Fibroblast of skin of left biceps (primary cell): ENCODE results near the gene MAGI1.

Experiments
- DNase-seq, 2 experiments: peaks; one replicate each; pipeline ENCODE4 v3.0.0-alpha.2; 2013; ENCODE audit warnings: low read depth in 2 of 2

Gene MAGI1

DNA sequence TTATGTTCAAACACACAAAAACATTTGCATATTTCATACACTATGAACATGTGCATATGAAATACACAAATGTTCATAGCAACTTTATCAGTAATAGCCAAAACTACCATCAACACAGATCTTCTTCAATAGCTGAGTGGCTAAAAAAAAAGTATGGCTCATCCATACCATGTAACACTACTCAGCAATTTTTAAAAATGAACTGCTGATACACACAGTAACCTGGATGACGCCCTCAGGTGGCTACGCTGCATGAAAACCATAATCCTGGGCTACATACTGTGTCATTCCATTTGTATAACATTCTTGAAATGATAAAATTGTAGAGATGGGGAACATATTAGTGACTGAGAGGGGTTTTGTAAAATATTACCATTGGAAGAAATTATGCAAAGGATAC lies 243.6 kb downstream of the MAGI1 start:
- DNase-seq, result no peak

DNA sequence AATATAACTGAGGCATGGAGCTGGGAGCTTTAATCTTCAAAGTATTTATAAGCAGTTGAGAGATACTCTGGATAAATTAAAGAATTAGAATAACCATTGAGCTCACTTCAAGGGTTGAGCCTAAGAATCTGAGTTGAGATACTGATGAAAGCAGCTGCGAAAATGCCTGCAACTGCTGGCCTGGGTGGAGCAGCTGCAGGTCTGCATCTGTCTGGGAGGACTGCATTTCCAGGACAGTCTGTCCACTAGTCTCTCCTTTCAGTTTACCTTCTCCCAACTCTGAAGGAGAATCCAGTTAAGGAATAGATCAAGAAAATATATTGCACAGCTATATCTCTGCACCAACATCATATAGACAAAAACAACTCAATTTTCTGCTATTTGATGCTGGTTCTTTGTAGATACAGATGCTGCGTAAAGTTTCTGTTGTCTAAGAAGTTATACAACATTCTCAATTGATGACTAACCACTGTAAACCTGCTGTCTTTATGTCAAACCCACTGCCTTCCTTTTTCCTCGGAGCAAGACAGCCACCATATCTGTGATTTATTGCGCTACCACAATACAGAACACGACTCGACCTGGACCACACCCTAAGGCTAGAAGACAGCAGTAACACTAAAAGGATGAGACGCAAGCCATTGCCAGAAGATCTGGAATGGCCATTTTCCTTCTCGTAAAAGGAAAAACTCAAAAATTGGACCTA lies 245.1 kb downstream of the MAGI1 start:
- no peak for DNase-seq

DNA sequence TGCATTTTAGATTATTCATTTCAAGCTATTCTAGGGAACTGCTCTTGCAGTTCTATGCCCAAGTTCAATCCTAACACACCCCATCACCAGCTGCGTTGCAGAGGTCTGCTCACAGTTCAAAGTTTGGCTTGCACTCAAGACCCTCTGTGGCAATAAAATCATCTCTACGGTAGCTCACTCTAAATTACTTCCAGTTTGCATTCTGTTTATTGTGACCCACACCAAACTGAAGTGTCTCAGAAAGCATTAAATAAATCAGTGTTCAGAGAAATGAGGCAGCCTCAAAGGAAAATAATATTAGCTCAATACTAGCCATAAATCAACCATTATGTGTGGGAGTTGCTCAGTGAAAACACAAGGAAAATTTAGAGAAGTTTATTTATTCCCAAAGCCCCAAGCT lies 250.3 kb downstream of the MAGI1 start:
- DNase-seq, result no peak

DNA sequence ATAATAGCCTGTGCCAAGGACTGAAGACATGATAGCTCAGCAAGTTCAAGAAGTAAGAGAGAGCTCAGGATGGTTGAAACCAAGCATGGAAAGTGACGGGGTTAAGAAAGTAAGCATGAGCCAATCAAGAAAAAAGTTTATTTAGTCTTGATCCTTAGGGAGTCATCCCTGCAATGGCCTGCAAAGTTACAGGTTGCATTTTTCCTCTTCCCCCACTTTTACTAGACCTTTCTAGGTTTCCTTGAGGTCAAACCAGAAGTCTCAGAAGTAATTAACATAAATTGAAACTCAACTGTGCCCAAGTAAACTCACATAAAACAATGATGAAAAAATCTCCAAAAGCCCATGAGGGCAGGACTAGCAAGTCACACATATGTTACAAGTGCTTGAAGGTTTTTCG lies 250.9 kb downstream of the MAGI1 start:
- DNase-seq, result no peak

DNA sequence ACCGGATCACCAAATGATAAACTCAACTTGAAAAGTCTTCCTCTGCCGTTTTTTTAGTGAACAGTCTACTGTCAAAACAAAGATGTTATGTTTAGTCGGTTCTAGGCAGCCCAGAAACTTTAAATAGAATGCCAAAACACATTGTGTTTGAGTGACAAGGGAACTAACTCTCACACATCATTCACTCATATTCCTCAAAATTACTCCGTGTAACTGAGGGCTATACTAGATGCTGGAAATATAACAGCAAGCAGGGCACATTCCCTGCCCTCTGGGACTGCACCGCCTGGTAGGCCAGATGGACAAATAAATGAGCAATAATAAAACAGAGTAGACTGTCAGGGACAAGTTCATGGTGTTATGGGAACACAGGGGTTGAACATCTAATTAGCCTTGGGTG lies 251.4 kb downstream of the MAGI1 start:
- DNase-seq, result no peak

DNA sequence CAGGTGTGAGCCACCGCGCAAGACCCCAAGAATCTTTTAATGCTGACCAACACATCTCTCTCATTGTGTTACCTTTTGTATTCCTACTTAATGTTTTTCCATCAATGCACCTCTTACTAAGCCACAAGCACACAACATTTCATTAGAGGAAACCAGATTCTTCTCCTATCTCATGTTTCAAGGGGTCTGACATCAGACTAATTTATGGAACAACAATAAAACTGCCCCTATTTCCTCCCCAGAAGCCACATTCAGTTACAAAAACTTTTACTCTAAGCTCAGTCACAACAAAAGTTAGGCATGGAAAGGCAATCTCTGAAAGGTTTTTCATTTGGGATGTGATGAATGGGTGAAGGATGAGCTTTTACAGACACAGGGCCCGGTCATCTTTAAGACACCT lies 251.8 kb downstream of the MAGI1 start:
- no peak for DNase-seq

DNA sequence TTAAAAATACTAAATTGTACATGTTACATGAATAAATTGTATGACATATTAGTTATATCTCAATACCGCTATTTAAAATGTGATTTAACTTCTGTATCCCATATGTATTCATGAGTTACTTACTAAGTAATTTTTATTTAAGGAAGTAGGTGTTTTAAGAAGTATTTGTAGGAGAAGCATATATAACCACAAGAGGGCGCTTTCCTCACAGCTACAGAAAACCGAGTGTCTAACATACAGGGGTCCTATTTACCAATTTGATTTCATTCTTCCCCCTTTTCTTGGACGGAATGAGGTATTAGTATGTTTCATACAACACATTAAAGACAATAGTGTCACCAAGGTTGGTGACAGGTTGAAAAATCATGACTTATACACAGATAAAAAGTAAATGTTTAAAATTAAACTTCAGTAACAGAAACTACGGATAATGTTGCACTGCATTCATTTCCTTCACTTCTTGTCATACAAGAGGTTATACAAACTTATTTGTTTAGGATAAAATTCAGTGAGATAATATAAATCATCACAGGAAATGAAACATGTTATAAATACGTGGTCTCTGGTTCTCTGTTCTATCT lies 253.6 kb downstream of the MAGI1 start:
- DNase-seq, result peak; percentile 27 to 37

DNA sequence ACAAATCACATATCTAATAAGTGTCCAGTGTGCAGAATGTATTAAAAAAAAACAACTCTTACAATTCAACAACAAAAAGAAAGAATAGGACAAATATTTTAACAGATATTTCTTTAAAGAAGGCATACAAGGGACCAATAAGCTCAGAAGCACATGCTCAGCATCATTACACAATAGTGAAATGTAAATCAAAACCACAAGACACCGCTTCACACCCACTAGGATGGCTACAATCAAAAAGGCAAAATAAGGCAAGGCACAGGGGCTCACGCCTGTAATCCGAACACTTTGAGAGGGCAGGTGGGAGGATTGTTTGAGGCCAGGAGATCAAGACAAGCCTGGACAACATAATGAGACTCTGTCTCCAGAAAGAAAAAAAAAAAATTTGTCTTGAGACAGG lies 255.6 kb downstream of the MAGI1 start:
- DNase-seq, result no peak

DNA sequence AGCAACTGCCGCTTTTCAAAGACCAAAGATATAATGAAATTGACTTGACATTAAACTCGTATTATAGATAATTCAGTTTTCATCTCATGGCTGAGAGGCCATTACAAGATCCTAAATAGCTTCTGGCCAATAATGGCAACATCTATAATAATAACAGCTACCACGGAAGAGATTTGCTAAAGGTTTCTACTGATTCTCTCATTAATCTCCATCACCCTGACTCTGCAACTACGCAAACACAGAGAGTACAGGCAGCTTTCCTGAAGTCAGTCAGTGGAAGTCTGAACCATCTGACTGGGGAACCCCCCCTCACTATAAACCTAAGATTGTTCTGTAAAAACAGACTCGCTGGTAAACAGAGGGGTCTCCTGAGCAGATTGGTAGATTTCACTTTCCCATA lies 257.1 kb downstream of the MAGI1 start:
- DNase-seq, result no peak

DNA sequence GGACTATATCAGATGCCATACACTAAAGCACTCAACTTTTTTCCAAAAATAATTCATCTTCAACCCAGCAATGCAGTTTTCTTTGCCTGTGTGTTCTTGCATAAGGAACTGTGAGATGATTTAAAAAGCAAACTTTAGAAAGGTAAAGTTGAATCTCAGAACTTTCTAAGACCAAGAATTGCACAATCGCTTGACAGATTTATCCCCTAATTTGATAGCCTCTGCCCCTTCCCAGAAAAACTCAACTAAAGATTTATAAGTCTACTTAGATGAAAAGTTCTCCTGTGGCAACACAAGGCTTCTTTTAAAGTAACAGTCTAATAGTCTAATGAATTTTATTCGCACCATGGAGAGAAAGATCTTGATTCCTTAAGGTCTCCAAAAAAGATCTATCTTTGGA lies 259.3 kb downstream of the MAGI1 start:
- no peak for DNase-seq

DNA sequence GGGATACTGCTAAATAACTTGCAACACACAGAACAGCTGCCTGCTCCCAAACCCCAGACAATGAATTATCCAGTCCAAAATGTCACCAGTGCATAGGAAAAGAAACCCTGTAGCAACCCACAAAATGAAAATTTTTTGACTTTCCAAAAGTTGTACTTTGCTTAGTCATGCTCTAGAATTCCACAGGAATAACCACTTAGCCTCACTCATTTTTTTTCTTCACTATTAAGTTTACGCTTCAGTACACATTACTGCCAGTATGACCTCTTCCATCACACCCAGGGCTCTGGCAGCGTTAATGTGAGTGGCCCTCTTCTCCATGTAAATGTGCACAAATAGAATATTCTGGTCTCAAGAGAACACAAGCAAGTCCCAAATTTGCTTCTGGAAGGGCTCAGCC lies 259.8 kb downstream of the MAGI1 start:
- DNase-seq, result no peak

DNA sequence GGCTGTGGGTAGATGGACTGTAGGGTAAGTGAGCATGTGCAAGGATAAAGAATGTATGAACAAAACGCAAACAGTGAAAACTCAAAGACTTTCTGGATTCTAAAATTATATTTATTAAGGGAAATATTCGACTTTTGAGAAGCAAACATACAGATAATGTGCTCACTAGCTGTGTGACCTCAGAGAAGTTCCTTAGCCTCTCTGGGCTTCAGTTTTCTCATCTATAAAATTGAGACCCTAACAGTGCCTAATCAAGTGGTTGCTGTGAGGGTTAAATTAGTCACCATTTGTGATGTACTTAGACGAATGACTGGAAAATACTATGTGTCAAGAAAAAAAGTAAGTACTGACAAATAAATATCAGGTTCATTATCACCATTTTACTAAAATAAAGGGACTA lies 261.7 kb downstream of the MAGI1 start:
- DNase-seq, result no peak

DNA sequence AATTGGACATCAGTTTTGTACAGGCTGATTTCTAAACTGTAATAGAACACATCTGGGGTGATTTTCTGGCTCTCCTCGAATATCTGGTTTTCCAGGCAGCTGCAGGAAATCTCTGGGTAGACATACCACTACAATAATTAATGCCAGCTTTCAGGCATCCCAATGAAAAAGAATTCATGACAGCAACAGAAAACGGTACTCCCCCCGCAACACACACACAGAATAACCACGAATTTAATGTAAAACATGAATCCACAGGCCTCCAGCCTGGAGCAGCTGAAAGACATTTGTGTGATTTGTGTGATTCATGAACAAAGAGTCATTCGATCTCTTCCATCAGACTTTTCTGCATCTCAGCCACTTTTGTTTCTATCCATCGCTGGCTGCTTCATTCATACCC lies 262.2 kb downstream of the MAGI1 start:
- DNase-seq, result peak; percentile 93 to 96

DNA sequence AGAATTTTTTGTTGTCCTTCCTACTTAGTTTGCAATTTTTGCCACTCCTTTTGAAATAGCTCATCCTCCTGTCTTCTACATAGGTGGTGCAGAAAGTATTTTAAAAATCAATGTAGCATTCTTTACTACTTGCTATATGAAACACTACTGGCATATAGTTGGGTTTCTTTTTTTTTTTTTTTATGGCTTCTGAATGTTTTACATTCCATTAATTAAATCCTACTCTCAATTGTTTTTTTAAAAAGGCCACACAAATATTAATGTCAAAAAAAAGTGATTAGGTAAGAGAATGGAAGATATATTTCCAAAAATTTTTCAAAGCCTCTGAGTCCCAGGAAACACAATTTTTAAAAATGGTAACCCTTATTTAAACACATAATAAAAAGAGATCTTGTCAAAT lies 262.6 kb downstream of the MAGI1 start:
- no peak for DNase-seq

DNA sequence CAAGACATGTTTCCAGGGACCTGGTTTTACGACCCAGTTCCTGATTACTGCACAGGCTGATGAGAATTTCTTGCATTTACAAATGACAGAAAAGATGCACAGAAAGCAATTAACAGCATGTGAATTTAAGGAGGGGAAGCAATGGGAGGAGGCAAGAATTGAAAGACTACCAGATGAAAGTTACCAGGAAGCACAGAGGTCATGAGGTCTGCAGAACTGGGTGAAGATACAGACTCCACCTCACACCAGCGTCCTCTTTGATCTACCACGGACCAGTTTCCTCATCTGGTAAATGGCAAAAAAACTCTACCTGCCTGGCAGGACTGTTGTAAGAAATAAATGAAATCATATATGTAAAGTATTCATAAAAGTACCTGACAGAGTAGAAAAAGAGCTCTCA lies 266.0 kb downstream of the MAGI1 start:
- no peak for DNase-seq

DNA sequence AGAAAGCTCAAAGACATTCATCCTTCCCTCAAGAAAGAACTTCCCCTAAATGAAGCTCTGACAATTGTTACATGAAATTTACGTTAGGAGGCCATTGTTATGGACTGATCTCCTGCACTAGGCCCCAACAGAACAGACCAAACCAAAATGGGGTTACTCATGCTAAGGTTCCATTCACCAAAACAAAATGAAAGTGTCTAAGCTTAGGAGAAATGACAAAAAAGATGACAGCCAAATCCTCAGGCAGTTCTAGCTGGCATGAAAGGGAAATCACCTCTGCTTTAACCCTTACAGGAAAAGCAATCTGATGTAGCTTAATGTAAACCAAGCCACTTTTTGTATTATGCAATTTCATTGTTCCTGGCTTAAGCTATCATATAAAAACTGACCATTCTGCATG lies 271.2 kb downstream of the MAGI1 start:
- DNase-seq, result no peak

DNA sequence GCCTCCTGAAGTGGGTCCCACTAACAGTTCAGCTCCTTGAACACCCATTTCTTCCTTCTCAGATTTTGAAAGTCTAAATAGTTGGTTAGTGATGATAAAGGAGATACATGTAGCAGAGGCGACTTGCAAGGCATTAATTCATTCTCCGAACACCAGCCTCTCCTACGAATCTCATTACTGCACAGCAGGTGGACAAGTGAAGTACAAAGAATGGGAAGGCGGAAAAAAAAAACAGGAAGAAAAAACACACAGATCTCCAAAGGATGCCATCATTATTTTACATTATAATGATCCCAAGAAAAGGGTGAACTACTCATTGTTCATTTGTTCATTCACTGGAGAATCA lies 276.5 kb downstream of the MAGI1 start:
- DNase-seq, result no peak

DNA sequence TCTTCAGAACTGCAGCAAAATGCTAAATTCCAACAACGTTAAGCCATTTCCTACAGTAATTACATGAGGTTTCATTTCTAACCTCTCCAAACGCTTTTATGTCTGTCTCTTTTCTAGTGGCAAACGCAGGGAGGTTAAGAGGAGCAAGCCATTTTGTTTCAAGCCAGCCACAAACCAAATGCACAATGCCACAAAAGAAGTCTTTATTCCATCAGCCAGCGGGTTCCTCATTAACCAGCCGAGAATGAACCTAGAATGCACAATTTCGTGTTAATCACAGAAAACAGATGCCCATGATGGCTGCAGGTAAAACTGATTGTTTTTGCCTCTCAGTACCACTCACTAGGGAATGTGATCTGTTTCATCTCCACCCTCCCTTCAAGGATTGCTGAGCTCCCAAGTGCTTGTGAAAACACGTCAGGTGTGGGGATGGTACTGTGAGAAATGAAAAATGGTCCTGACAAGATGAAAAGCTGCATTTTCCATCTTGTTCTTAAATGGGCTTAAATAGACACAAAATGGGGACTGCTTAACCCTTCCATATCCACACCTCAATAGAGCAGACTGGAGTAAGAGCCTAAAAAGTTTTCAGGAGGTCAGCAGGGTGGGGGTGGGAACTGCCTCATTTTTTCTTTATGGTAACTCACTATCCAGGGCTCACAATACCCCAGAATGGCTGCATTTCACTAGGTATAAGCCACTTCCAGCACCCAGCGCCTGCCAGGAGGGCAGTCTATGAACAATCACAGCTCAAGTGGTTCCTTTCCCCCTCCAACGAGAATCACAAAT lies 277.1 kb downstream of the MAGI1 start:
- no peak for DNase-seq

DNA sequence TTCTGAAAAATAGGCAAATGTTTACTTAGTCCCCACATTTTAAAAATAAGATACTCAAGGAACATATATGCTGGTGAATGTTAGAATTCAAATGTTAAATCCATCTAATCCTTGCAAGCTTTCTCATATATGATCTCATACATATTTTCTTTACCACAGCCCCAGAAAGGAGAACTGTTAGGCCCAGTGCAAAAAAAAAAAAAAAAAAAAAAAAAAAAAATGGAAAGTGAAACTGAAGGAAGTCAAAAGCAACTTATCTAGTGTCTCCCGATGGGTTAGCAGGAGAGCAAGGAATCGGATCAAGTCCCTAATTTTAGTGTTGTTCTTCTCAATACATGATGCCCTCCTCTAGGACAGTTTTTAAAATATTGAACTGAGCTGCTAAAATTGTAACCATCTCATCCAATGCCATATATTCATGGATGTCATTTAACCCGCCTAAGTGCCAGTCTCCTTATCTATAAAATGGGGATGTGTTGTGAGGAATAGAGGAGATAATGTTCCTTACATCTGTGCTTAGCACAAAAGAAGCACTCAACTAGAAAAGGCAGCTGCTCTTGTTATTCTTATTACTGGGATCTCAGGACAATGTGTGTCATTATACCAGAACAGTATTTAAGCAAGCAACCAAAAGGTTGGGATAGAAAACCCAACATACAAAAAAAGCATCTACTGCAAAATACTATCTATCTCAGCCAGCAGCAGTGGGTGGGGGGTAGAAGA lies 279.7 kb downstream of the MAGI1 start:
- DNase-seq, result peak; percentile 30

DNA sequence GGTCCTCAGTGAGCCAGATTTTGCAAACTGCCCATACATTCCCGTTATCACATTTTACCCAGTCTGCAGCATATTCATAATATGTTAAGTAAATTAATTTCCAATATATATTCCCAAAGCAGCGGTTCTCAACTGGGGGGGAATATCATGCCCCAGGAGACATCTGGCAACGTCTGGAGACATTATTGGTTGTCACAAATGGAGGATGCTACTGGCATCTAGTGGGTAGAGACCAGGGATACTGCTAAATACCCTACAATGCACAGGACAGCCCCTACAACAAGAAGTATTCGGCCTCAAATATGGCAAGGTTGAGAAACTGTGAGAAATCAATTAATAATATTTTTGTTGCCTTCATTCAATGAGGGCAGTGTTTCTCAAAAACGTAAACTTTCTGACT lies 280.3 kb downstream of the MAGI1 start:
- DNase-seq, result no peak

DNA sequence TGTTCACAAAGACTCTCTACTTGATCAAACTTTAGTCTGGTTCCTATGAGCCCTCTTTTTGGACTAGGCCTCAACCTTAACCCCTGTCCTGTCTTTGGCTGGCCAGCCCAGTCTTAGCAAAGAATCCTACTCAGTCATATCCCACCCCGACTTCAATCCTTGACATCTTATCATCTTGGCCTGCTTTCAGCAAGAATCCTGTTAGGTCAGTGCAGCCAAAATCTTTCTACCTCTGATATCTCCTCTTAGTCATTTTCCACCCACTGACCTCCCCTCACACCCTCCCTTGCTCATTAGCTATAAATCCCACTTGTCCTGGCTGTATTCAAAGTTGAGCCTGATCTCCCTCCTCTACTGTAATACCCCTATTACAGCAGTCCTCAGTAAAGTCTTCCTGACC lies 286.1 kb downstream of the MAGI1 start:
- DNase-seq, result no peak

DNA sequence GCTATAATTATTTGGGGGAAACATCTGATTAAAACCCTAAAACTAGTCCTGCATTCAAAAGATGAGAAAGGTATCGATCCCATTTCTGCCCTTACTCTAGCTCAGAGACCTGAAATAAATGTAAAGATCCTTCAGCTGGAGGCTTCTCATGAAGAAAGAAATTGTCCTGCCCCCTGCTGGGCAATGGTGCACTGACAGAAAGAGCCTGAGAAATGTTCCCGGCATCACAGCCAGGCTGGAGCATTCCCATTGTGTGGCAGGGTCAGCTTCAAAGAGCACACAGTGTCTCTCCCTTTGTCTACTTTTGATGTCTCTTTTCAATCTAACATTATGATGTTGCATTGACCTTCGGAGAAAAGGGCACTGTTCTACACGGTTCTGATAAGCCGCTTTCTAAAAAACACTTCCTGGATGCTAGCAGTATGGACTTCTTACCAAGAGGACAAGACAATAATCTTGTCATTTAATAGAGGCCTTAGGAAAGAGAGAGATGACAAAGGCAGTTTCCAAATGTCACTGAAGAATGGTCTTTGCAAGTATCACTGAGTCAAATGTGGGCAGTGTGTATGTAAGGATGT lies 287.5 kb downstream of the MAGI1 start:
- DNase-seq, result no peak
